ENCODE measurements around the gene PPP1R13L. TPM values are rescaled to one million over a fixed set of nuclear protein-coding genes. Genes with fewer than 3 reads are reported as not detected.
A peak's percentile ranks its signal among the peaks of the same experiment; 100 is the strongest.

PPP1R13L gene
- total and polyA plus RNA-seq, 2 of the 8 experiments (the other 6 are each of a cell fraction or from before 2014, with no cell fraction given), result 9.1 to 15.3 TPM

DNA sequence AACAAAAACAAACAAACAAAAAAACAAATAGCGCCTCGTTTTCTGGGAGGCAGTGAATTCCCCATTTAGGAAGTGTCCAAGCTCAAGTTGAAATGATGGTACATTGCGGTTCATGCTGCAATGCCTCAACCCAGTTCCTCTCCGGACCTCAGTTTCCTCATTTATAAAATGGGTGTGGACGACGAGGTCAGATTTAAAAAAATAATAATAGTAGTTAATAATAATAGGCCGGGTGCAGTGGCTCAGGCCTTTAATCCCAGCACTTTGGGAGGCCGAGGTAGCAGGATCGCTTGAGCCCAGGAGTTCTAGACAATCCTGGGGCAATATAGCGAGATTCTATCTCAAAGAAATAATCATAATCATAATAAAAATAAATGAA, 34.3 kb upstream of the PPP1R13L start:
- no peak overlapping the region for H3K4ac ChIP-seq (replicated peaks; ENCODE audit: insufficient read length, low read depth, low read length)
- H3K9me3 ChIP-seq (ENCODE audit: insufficient read depth in 2 of 2, low read depth in 1 of 2, low read length in 1 of 2), result no peaks in the 10 kb centered on the region
- no peaks in the 10 kb centered on the region for H4K20me1 ChIP-seq (replicated peaks in 1 of 2; ENCODE audit: control insufficient read depth in 1 of 2, insufficient read depth in 2 of 2, low read length in 2 of 2)
- no peak overlapping the region for H4K5ac ChIP-seq (ENCODE audit: insufficient read length, low read depth, low read length)
- H3K27me3 ChIP-seq (replicated peaks in 1 of 4; ENCODE audit: control insufficient read depth in 3 of 4, extremely low read depth in 1 of 4, insufficient read depth in 3 of 4, low read length in 3 of 4), result peaks cover 0 to 5% (median 2%) of the 10 kb centered on the region in 4 experiments; a peak in 3 of 7 replicates
- no peak overlapping the region for H2BK20ac ChIP-seq (ENCODE audit: low read length)
- no peak overlapping the region for H3K18ac ChIP-seq (ENCODE audit: extremely low read depth, low read length)
- peak overlapping the region in 3 of 4 experiments; percentile 72 to 95 (median 74); a peak in 5 of 8 replicates for H3K4me3 ChIP-seq (ENCODE audit: extremely low read depth in 1 of 4, insufficient read depth in 2 of 4, low read depth in 3 of 4, low read length in 4 of 4)
- H2BK5ac ChIP-seq (ENCODE audit: low read depth, low read length), result no peak overlapping the region
- no peak overlapping the region for H3K23ac ChIP-seq (ENCODE audit: insufficient read length)
- DNase-seq (ENCODE audit: low read depth in 1 of 2, low spot score in 2 of 2) (no peak), FAIRE-seq (no peak)
- H2BK120ac ChIP-seq (replicated peaks; ENCODE audit: low read depth, low read length), result no peak overlapping the region
- no peak overlapping the region for H3K14ac ChIP-seq (ENCODE audit: insufficient read length)
- CTCF ChIA-PET (ENCODE audit: partially characterized antibody), result interaction anchor here (0.6 to 21.2 kb wide), 35 partner anchors 9 to 425 kb away, joined by 3 to 760 read pairs (median 5); partner anchors contain the start of genes ERCC1, FOSB, FOXA3 and NKPD1
- no peak overlapping the region for H2AFZ ChIP-seq (ENCODE audit: low read length)
- H3K9ac ChIP-seq (replicated peaks in 1 of 4; ENCODE audit: extremely low read depth in 1 of 4, low read depth in 3 of 4, low read length in 3 of 4), result no peak overlapping the region
- H2BK15ac ChIP-seq (ENCODE audit: low read length), result no peak overlapping the region
- H4K8ac ChIP-seq (ENCODE audit: extremely low read depth, insufficient read depth, low read length), result no peak overlapping the region
- WGBS, 2 experiments (ENCODE audit: extremely low coverage in 1 of 2, insufficient coverage in 1 of 2, insufficient read length in 1 of 2, insufficient replicate concordance in 2 of 2, low coverage in 1 of 2, low lambda C conversion rate in 2 of 2, missing lambda C conversion rate in 1 of 2), result 51% methylated on average over 10 of the region's 10 CpGs; no CpG with 5 or more reads in 1 of the 2 experiments
- H4K91ac ChIP-seq (replicated peaks; ENCODE audit: insufficient read length, low read length), result no peak overlapping the region
- no peak overlapping the region for H3K27ac ChIP-seq (ENCODE audit: low read depth, low read length)
- H3K79me1 ChIP-seq (ENCODE audit: low read depth, low read length), result no peaks in the 10 kb centered on the region
- peak overlapping the region in 1 of 2 experiments; percentile 70; a peak in 1 of 4 replicates for H3K4me2 ChIP-seq (ENCODE audit: insufficient read depth in 1 of 2, low read depth in 2 of 2, low read length in 2 of 2)
- H3K36me3 ChIP-seq (ENCODE audit: control insufficient read depth in 2 of 4, insufficient read depth in 4 of 4, low read length in 3 of 4), result no peaks in the 10 kb centered on the region
- H3K79me2 ChIP-seq (ENCODE audit: control insufficient read depth in 1 of 2, insufficient read depth in 2 of 2, low read length in 2 of 2), result no peaks in the 10 kb centered on the region
- POLR2A ChIA-PET (ENCODE audit: partially characterized antibody), result interaction anchor here (0.8 to 3.4 kb wide), 16 partner anchors 8 to 69 kb away, joined by 3 to 34 read pairs (median 4); partner anchors contain the start of genes FOSB and VASP
- H3K23me2 ChIP-seq (ENCODE audit: low read depth, low read length), result peaks cover 9% of the 10 kb centered on the region
- no peak overlapping the region for H2AK5ac ChIP-seq (ENCODE audit: low read depth, low read length)
- peaks cover 3 to 11% (median 9%) of the 10 kb centered on the region in 4 experiments; a peak in 6 of 7 replicates for H3K4me1 ChIP-seq (replicated peaks in 1 of 4; ENCODE audit: control insufficient read depth in 3 of 4, insufficient read depth in 4 of 4, low read length in 3 of 4)
- no peak overlapping the region for H3K56ac ChIP-seq (replicated peaks; ENCODE audit: insufficient read length, low read depth, low read length)
- H2BK12ac ChIP-seq (ENCODE audit: low read depth, low read length), result no peak overlapping the region
- TF ChIP-seq NRF1 (IDR thresholded peaks at IDR 0.05; ENCODE audit: low read depth, low read length) (no peak), SP4 (IDR thresholded peaks at IDR 0.05; ENCODE audit: low read length) (no peak), ASH2L (IDR thresholded peaks at IDR 0.05; ENCODE audit: low read length) (no peak), POLR2A (IDR thresholded peaks at IDR 0.05; ENCODE audit: control extremely low read depth in 1 of 2, low read depth in 2 of 2, low read length in 2 of 2) (no peak), BACH1 (IDR thresholded peaks at IDR 0.05; ENCODE audit: low read length) (no peak), KDM1A (IDR thresholded peaks at IDR 0.05; ENCODE audit: borderline replicate concordance, low read length) (no peak), FOSL1 (IDR thresholded peaks at IDR 0.05; ENCODE audit: insufficient read depth, low read depth, low read length) (no peak), TBP (IDR thresholded peaks at IDR 0.05; ENCODE audit: low read depth, low read length) (no peak), YY1 (IDR thresholded peaks at IDR 0.05; ENCODE audit: low read depth, low read length) (no peak), RFX5 (IDR thresholded peaks at IDR 0.05; ENCODE audit: borderline replicate concordance, low read depth, low read length) (no peak), ZNF274 (IDR thresholded peaks at IDR 0.05; ENCODE audit: borderline replicate concordance, extremely low read depth, low read length) (no peak), BRCA1 (IDR thresholded peaks at IDR 0.05; ENCODE audit: low read depth, low read length) (no peak), TAF7 (optimal IDR thresholded peaks at IDR 0.05; ENCODE audit: borderline replicate concordance, low read depth, low read length) (no peak), TEAD4 (IDR thresholded peaks at IDR 0.05; ENCODE audit: low read depth, low read length) (no peak), JUN (IDR thresholded peaks at IDR 0.05; ENCODE audit: low read depth, low read length) (no peak), MAFK (IDR thresholded peaks at IDR 0.05; ENCODE audit: low read depth, low read length) (no peak)
